ENCODE results near the gene ANO8.

Gene ANO8

DNA sequence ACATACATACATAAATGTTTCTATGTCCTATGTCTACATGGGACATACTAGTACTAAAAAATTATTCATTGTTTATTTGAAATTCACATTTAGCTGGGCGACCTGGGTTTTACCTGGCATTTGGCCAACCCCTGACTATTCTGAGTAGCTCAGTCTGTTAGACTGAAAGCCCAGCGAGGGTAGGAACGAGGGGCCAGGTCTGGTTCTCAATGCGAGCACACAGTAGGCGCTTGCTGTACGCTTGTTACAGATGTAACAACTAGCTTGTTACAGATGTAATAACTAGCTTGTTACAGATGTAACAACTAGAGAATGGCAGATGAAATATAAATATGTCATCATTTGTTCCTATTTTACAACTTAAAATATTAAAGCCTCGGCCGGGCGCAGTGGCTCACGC is 920 bp upstream of the ANO8 start:
- Histone ChIP-seq H2AFZ (ENCODE audit: low read length, unreplicated experiment) (no peak overlapping the region), H3K4me3 (ENCODE audit: low read depth, low read length) (no peak overlapping the region; the same call in 1 of the 2 replicates), H3K4me1 (ENCODE audit: control insufficient read depth, insufficient read depth, low read length, unreplicated experiment) (peaks cover 5% of the 10 kb centered on the region), H3K27me3 (ENCODE audit: insufficient read depth, low read length) (no peaks in the 10 kb centered on the region), H3K27ac (ENCODE audit: low read depth, low read length) (no peak overlapping the region), H3K36me3 (ENCODE audit: insufficient read depth, low read length) (no peaks in the 10 kb centered on the region; the same call in 1 of the 2 replicates), H3K79me2 (ENCODE audit: control insufficient read depth, insufficient read depth, low read length, unreplicated experiment) (peaks cover 3% of the 10 kb centered on the region)

DNA sequence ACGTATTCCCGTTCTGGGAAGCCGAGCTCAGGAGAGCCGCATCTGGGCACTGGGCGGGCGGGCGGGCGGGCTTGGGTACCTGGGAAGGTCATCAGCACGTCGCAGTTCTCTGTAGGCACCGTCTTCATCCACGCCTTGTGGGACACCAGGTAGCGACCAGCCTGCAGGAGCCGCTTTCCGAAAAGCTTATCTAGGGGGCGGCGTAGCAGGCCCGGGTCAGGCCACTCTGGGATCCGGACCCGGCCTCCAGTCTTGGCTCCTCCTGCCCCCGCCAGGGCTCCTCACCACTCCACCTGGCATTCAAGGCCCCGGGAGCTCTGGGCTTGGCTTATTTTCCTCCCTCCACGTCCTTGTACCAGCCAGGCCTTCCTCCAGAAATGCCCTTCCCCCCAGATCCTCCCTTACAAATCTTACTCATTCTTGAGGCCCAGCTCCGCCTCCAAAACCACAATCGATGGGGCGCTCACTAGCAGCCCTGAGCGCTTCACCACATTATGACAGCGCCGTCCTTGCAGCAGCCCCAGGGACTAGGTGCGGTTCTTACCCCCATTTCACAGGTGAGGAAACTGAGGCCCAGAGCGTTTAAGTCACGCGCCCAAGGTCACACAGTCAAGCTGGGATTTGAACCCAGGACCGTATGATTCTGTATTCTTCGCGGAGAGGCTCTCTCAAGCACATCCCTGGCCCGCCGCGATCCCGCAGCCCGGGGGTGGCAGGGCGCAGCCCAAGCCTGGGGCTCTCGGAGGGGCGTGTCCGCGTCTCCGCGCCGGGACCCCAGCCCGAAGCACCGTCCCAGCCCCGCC is 843 bp downstream of the ANO8 start:
- peaks cover 3% of the 10 kb centered on the region for H3K79me2 ChIP-seq (ENCODE audit: control insufficient read depth, insufficient read depth, low read length, unreplicated experiment)
- H3K36me3 ChIP-seq (ENCODE audit: insufficient read depth, low read length) = no peaks in the 10 kb centered on the region; the same call in 1 of the 2 replicates
- no peak overlapping the region for H3K27ac ChIP-seq (ENCODE audit: low read depth, low read length)
- H3K27me3 ChIP-seq (ENCODE audit: insufficient read depth, low read length) = no peaks in the 10 kb centered on the region
- H3K4me3 ChIP-seq (ENCODE audit: low read depth, low read length) = peak overlapping the region; percentile 80
- peak overlapping the region; percentile 65 for H2AFZ ChIP-seq (ENCODE audit: low read length, unreplicated experiment)
- peaks cover 5% of the 10 kb centered on the region for H3K4me1 ChIP-seq (ENCODE audit: control insufficient read depth, insufficient read depth, low read length, unreplicated experiment)

- Histone ChIP-seq H3K36me3 (ENCODE audit: insufficient read depth, low read length) (no peaks in the 10 kb centered on the region; the same call in 1 of the 2 replicates), H3K4me3 (ENCODE audit: low read depth, low read length) (no peak overlapping the region), H3K27ac (ENCODE audit: low read depth, low read length) (no peak overlapping the region), H3K79me2 (ENCODE audit: control insufficient read depth, insufficient read depth, low read length, unreplicated experiment) (peaks cover 3% of the 10 kb centered on the region), H3K27me3 (ENCODE audit: insufficient read depth, low read length) (no peaks in the 10 kb centered on the region), H3K4me1 (ENCODE audit: control insufficient read depth, insufficient read depth, low read length, unreplicated experiment) (no peaks in the 10 kb centered on the region), H2AFZ (ENCODE audit: low read length, unreplicated experiment) (no peak overlapping the region)
These were observed 1.7 kb downstream of the ANO8 start for GRCh38 chr19:17332677-17333581.

GRCh38 chr19:17332360-17332676 is 2.3 kb downstream of the ANO8 start:
- Histone ChIP-seq H3K4me1 (ENCODE audit: control insufficient read depth, insufficient read depth, low read length, unreplicated experiment) (no peaks in the 10 kb centered on the region), H3K27me3 (ENCODE audit: insufficient read depth, low read length) (no peaks in the 10 kb centered on the region), H3K36me3 (ENCODE audit: insufficient read depth, low read length) (no peaks in the 10 kb centered on the region; the same call in 1 of the 2 replicates), H3K79me2 (ENCODE audit: control insufficient read depth, insufficient read depth, low read length, unreplicated experiment) (no peaks in the 10 kb centered on the region), H2AFZ (ENCODE audit: low read length, unreplicated experiment) (no peak overlapping the region), H3K27ac (ENCODE audit: low read depth, low read length) (no peak overlapping the region), H3K4me3 (ENCODE audit: low read depth, low read length) (no peak overlapping the region)

DNA sequence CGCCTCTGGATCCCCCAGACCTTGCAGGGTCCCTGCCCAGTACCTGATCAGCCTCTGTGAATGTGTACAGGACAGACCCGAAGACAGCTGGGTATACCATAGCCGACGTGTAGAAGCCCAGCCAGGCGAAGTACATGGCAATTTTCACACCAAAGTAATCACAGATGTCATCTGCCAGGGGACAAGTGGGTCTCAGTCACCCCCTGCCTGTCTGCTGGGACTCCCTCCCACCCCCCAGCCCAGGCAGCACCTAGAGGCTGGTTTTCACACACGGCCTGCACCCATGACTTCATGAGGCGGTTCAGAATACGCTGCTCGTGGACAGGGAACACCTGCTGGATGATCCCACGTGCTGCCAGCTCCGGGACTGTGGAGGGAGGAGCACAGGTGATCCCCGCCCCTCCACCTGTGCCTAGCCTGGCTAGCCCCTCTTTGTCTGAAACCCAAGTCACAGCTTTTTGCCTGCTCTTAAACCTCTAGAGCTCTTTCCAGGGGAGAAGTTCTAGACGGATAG is 3.6 kb downstream of the ANO8 start:
- Histone ChIP-seq H3K36me3 (ENCODE audit: insufficient read depth, low read length) (no peaks in the 10 kb centered on the region; the same call in 1 of the 2 replicates), H3K79me2 (ENCODE audit: control insufficient read depth, insufficient read depth, low read length, unreplicated experiment) (no peaks in the 10 kb centered on the region), H3K4me3 (ENCODE audit: low read depth, low read length) (no peak overlapping the region), H3K27me3 (ENCODE audit: insufficient read depth, low read length) (no peaks in the 10 kb centered on the region), H3K27ac (ENCODE audit: low read depth, low read length) (no peak overlapping the region), H2AFZ (ENCODE audit: low read length, unreplicated experiment) (no peak overlapping the region), H3K4me1 (ENCODE audit: control insufficient read depth, insufficient read depth, low read length, unreplicated experiment) (no peaks in the 10 kb centered on the region)

DNA sequence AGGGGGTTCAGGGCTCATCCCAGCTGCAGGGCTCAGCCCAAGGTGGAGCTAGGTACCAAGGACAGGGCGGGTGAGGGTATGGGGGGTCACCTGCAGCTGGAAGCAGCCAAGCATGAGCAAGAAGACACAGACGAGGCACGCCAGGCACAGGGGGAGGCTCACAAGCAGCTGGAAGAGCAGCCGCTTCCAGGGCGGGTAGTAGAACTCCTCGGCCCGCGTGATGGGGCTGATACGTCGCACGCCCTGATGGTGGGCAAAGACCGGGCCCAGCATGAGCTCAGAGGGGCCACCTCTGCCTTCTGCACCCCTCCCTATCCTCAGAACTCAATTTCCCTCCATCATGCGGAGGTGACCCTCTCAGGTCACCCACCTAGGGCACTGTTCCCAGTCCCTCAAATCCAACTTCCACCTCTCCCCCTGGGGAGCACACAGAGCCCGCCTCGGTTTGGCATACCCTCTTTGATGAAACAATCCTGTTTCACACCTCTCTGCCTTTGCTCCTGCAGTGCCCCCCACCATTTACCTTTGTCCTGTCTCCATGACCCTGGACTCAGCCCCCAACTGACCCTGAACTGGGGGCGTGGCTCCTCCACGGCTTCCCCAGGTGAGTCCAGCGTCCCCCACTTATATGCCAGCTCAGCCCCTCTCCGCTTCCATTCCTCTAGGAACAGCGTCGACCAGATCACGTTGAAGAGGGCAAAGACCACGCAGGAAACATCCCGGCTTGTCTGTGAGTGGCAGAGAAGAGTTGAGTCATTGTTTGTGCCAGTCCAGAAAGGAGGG is 4.2 kb downstream of the ANO8 start:
- Histone ChIP-seq H2AFZ (ENCODE audit: low read length, unreplicated experiment) (no peak overlapping the region), H3K4me3 (ENCODE audit: low read depth, low read length) (no peak overlapping the region), H3K4me1 (ENCODE audit: control insufficient read depth, insufficient read depth, low read length, unreplicated experiment) (no peaks in the 10 kb centered on the region), H3K27me3 (ENCODE audit: insufficient read depth, low read length) (no peaks in the 10 kb centered on the region), H3K36me3 (ENCODE audit: insufficient read depth, low read length) (no peaks in the 10 kb centered on the region; the same call in 1 of the 2 replicates), H3K79me2 (ENCODE audit: control insufficient read depth, insufficient read depth, low read length, unreplicated experiment) (no peaks in the 10 kb centered on the region), H3K27ac (ENCODE audit: low read depth, low read length) (no peak overlapping the region)

GRCh38 chr19:17329366-17330261 is 5.0 kb downstream of the ANO8 start:
- H3K4me1 ChIP-seq (ENCODE audit: control insufficient read depth, insufficient read depth, low read length, unreplicated experiment) = no peaks in the 10 kb centered on the region
- H3K4me3 ChIP-seq (ENCODE audit: low read depth, low read length) = no peak overlapping the region
- H3K36me3 ChIP-seq (ENCODE audit: insufficient read depth, low read length) = no peaks in the 10 kb centered on the region; the same call in 1 of the 2 replicates
- no peak overlapping the region for H3K27ac ChIP-seq (ENCODE audit: low read depth, low read length)
- no peaks in the 10 kb centered on the region for H3K79me2 ChIP-seq (ENCODE audit: control insufficient read depth, insufficient read depth, low read length, unreplicated experiment)
- H3K27me3 ChIP-seq (ENCODE audit: insufficient read depth, low read length) = no peaks in the 10 kb centered on the region
- H2AFZ ChIP-seq (ENCODE audit: low read length, unreplicated experiment) = no peak overlapping the region

DNA sequence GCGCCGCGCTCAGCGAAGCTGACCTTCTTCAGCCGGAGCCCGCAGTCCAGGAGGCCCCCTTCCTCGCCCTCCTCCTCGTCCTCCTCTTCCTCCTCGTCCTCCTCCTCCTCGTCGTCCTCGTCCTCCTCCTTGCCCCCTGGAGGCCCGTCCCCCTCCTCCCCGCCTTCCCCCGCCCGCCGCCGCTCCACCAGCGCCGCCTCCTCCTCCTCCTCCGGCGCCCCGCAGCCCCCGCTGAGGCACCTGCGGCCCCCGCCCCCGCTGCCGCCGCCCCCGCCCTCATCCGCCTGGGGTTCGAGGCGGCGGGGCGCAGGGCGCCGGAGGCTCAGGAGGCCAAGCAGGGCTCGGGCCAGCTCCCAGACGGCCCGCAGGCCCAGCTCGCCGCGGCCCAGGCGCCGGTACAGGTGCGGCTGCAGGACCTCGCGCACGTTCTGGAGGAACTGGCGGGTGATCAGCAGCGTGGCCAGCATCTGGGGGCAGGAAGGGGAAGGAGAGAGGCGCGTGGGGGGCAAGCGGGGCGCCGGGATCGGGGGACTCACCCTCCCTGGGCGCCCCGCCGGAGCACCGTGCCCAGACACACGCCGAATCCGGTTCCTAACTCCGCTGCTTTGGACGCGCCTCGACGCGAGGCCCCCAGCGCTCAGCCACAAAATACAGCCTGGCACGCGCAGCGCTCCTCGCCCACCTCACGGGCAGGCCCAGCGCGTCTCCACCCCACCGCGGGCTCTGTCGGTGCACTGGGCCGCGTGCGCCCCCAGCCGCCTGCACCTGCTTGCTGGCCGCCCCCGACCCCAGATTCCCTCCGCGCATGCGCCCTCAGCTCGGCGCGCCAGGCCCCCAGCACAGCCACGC is 5.9 kb downstream of the ANO8 start:
- H3K27me3 ChIP-seq (ENCODE audit: insufficient read depth, low read length) = no peaks in the 10 kb centered on the region
- no peak overlapping the region for H2AFZ ChIP-seq (ENCODE audit: low read length, unreplicated experiment)
- no peaks in the 10 kb centered on the region; the same call in 1 of the 2 replicates for H3K36me3 ChIP-seq (ENCODE audit: insufficient read depth, low read length)
- no peaks in the 10 kb centered on the region for H3K79me2 ChIP-seq (ENCODE audit: control insufficient read depth, insufficient read depth, low read length, unreplicated experiment)
- no peaks in the 10 kb centered on the region for H3K4me1 ChIP-seq (ENCODE audit: control insufficient read depth, insufficient read depth, low read length, unreplicated experiment)
- no peak overlapping the region for H3K4me3 ChIP-seq (ENCODE audit: low read depth, low read length)
- H3K27ac ChIP-seq (ENCODE audit: low read depth, low read length) = no peak overlapping the region
